GM19023 (cell line): ENCODE data around the gene GUCY1A1.

Source experiments
- ATAC-seq: cut with Tn5 transposase; IDR thresholded peaks from one replicate; pipeline ENCODE4 v1.9.1; 2021; ENCODE audit warnings: mild to moderate bottlenecking, moderate library complexity; ENCODE audit not compliant: unreplicated experiment

GUCY1A1 gene

DNA sequence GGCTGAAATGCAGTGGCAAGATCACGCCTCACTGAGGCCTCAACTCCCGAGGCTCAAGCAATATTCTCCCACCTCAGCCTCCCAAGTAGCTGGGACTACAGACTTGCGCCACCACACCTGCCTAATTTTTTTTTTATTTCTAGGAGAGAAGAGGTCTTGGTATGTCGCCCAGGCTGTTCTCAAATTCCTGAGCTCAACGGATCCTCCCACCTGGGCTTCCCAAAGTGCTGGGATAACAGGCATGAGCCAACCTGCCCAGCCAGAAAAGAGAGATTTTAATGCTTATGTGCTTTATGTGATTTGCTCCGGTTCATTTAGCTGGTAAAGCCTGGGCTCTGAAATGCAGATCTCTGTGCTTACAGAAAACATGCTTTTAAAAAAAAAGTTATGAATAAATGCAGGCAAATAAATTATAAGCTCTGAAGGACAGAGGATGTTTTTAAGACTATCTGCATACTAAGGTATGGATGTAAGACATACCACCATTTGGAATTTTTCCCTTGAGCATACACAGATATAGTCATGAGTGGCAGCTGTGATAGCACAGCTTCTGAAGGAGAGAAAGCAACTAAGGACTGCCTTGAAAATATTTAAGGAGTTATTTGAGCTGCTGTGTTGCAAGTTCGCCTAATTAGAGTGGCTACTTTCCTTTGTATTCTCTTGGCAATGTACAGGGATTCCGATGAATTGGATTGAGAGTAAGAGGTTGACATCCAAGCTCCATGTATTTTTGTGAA lies 106.0 kb downstream of the GUCY1A1 start:
- ATAC-seq: no peak

DNA sequence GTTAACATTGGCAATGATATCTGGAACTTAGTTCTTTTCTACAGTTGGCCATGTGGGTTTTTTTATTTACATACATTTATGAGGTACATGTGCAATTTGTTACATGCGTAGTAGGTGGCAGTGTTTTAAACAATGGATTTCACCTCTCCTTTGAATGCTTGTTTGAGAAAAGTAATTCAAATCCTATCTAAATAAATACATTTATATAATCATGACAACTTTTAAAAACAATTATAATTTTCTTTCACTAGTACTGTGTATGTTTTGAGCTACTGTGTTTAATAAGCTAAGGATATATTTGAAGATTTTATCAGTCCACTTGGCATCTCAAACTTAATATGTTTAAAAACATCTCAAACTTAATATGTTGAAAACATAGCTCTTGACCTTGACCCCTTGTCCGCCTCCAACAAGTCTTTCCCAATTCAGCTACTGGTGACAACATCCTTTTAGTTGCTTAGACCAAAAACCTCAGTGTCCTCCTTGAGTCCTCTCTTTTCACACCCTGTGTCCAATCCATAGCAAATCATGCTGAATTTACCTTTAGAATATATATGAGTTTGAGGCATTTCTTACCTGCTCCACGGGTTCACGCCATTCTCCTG lies 106.7 kb downstream of the GUCY1A1 start:
- no peak for ATAC-seq

DNA sequence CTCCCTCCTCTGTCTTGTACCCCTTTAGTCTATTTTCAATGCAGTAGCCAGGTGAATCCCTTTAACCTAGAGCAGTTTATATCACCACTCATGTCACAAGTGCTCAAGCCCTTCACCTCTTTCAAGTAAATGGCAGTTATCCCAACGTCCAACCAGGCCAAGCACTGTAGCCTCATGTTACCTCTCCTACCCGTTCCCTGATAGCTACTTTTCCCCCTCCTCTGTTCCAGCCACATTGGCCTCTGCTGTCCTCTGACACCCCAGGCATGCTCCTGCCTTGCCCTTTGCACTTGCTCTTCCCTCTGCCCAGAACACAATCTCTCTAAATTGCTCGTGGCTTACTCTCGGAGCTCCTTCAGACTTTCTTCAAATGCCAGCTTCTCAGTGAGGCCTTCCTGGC lies 107.4 kb downstream of the GUCY1A1 start:
- ATAC-seq: no peak

DNA sequence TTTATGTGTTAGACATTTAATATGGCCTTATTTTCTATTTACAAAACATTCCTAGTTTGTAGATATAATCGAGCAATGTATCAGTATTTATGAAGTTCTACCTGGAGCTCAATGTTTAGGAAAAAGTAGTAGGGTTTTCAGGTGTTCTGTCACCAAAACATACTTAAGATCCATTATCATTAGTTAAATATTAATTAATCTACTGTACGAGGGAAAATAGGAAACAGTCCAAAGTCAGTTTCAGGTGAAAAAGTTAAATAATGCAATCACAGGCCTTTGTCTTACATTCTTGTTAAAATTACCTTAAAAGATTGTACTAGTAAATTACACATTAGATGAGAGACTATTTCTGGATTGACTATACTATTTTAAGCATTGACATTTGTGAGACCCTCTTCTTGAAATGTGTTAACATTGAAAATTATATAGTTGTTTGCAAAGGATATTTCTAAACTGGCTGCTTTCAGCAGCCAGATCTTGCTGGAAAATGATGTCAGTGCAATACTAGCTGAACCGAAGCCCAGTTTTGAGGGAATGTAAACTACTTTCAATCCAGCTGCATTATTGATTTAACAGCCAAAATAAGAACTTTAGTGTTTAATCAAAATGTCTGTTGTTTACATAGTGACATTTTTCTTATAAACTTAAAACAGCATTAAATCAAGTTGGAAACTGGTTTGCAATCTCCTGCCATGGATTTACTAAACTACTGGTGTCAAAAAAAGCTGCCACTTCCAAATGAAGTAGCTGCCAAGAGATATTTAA lies 111.5 kb downstream of the GUCY1A1 start:
- ATAC-seq: no peak

DNA sequence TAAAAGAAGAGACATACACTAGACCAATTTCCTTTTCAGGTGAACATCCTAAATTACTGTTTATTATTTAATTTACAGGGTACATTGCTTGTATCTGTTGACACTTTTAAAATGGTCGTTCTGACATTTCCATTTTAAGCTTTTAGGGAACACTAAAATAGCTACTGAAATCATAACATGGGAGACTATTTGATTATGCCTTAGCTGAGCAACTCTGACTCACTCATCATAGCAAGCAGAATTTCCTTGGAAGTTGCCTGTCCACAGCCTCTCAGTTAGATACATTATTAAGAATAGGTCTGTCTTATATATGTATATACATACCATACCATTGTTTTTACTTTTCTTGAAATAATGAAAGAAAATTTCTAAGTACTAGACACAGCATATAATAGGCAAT lies 114.1 kb downstream of the GUCY1A1 start:
- no peak for ATAC-seq

DNA sequence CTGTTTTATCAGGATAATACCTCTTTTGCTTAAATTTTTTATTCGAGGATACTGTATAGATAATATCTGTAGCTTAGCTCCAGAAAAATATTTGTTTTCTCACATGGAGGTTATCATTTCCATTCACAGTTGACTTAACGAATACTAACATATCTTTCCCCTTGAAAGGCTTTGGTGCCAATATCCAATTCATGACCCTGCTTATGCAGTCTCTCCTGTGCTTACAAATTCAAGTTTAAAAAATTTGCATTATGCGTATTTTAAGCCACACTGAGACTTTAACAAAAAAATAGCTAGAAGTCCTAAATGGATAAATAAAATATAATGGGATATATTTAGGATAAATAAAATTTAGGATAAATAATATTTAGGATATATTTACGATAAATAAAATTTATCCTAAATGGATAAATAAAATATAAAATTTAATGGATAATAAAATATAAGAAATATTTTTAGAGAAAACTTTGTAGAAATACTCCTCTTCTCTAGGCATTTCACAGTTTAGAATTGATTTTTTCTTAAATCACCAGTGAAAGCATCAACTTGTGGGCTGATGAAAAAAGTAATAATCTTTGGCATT lies 114.7 kb downstream of the GUCY1A1 start:
- ATAC-seq: no peak
